Measurements from ENCODE around the gene BIN1.

Gene BIN1

DNA sequence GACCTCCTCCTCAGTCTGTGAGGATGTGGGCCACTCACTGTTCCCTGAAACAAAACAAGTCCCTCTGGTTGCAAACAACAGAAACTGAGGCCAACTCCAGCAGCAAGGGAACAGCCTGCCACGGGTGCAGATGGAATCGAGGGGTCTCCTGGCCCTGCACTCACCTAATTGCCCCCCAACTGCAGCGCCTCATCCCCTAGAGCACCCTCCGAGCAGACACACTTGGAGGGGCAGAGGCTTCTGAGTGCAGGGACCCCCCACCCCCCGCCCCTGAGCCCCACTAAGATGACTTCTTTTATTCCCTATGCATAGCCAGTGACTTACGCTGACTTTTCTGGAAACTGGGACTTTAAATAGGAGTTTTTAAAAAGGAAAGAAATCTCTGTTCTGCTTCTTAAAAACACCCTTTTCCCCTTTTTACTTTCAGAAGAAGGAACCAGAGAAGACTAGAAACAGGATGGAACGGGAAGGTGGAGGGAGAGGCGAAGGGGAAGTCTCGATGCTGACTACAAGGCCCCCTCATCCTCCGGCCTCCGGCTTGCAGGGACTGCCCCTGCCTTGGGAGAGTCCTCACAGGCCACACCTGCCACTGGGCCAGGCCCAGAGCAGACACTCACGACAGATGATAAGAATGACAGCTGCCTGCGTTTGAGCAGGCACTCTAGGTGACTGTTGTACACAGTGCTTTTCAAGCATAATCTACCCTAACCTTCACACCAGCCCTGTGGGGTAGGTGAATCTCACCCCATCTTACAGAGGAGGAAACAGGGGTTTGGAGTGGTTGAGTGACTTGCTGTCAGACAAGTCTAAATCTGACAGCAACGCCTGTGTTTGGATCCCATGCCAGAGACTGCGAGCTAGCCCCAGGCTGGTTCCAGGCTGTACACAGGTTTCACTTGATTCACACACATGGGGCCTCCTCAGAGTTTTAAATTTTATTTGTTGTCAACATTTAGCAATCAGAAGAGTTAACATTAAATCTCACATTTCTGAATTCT lies 28.2 kb upstream of the BIN1 start:
- DNase-seq (ENCODE audit: low read depth, low spot score) = no peak
- in situ Hi-C loops (cut with HindIII; ENCODE audit: low sequenced_read_pairs) = no loop called here
- TF ChIP-seq, protein P1, sequence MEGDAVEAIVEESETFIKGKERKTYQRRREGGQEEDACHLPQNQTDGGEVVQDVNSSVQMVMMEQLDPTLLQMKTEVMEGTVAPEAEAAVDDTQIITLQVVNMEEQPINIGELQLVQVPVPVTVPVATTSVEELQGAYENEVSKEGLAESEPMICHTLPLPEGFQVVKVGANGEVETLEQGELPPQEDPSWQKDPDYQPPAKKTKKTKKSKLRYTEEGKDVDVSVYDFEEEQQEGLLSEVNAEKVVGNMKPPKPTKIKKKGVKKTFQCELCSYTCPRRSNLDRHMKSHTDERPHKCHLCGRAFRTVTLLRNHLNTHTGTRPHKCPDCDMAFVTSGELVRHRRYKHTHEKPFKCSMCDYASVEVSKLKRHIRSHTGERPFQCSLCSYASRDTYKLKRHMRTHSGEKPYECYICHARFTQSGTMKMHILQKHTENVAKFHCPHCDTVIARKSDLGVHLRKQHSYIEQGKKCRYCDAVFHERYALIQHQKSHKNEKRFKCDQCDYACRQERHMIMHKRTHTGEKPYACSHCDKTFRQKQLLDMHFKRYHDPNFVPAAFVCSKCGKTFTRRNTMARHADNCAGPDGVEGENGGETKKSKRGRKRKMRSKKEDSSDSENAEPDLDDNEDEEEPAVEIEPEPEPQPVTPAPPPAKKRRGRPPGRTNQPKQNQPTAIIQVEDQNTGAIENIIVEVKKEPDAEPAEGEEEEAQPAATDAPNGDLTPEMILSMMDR (IDR thresholded peaks at IDR 0.05; ENCODE audit: low read depth, low read length) = no peak
- no peak overlapping the region for H3K4me3 ChIP-seq (ENCODE audit: low read depth, low read length)

DNA sequence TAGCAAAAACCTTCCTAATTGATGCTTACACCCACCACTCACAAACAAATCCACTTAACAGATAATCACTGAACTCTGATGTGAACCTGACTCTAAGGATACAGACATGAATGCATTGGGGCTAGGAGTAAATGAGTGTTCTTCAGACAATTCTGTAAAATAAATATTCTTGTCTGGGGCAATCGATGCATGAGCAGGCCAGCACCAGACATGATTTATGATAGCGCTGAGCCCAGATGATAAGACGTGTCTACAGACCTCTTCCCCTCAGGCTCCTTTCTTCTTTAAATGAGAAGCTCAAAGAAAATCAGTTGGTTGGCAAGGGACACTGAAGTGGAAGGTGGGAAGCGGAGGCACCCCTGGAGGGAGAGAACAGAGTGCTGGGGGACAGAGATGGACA lies 27.3 kb upstream of the BIN1 start:
- no peak overlapping the region for H3K4me3 ChIP-seq (ENCODE audit: low read depth, low read length)
- TF ChIP-seq, protein P1 (IDR thresholded peaks at IDR 0.05; ENCODE audit: low read depth, low read length) = no peak
- in situ Hi-C loops (cut with HindIII; ENCODE audit: low sequenced_read_pairs) = no loop called here
- DNase-seq (ENCODE audit: low read depth, low spot score) = no peak

DNA sequence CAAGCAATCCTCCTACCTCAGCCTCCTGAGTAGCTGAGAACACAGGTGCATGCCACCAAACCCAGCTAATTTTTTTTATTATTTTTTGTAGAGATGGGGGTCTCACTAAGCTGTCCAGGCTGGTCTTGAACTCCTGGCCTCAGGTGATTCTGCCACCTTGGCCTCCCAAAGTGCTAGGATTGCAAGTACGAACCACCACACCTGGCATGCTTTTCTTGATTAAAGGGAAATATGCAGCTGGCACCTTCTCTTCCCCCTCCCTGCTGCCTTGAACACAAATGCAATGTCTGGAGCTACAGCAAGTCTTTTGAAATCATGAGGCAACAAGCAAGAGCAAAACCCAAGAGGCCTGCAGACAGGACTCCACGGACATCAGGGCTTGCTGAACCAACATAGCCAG lies 26.8 kb upstream of the BIN1 start:
- TF ChIP-seq, protein P1 (IDR thresholded peaks at IDR 0.05; ENCODE audit: low read depth, low read length) = no peak
- no peak overlapping the region for H3K4me3 ChIP-seq (ENCODE audit: low read depth, low read length)

DNA sequence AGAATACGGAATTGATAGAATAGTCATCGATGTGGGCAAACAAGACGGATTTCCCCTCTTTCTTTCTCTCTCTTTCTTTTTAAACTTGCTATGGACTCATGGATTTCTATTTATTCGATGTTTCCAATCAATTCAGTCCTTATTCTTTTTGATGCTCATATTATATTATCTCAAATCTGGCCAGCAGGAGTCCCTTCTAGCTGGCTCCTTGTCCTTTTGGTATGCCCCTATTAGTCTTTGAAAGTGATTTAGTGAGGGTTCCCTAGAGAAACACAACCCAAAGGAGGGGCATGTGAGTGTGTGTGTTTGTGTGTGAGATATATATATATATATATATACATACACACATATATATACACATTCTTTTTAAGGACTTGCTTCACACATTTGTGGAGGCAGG lies 23.5 kb upstream of the BIN1 start:
- TF ChIP-seq, protein P1 (IDR thresholded peaks at IDR 0.05; ENCODE audit: low read depth, low read length) = no peak
- H3K4me3 ChIP-seq (ENCODE audit: low read depth, low read length) = no peak overlapping the region
- no peak for DNase-seq (ENCODE audit: low read depth, low spot score)
- in situ Hi-C loops (cut with HindIII; ENCODE audit: low sequenced_read_pairs) = no loop called here

More for the DNA sequence above, 26.8 kb upstream of the BIN1 start:
- DNase-seq (ENCODE audit: low read depth, low spot score) = no peak
- in situ Hi-C loops (cut with HindIII; ENCODE audit: low sequenced_read_pairs) = no loop called here

DNA sequence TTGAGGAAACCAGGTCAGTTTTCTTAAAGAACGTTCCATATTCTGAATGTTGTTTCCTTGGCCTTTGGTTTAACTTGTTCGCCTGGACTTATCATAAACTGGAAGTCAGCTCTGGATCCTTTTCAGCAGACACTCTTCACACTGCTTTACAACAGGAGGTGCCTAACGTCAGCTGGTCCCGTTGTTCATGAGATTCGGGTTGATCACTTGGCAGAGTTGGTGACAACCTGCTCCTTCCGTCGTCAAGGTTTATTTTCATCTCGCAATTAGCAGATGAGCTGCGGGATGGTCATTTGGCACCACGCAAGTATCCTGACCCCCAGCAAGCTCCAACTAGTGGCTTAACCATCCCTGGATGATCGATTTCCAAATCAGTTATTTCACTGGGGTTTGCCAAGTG lies 23.0 kb upstream of the BIN1 start:
- in situ Hi-C loops (cut with HindIII; ENCODE audit: low sequenced_read_pairs) = no loop called here
- no peak overlapping the region for H3K4me3 ChIP-seq (ENCODE audit: low read depth, low read length)
- DNase-seq (ENCODE audit: low read depth, low spot score) = no peak
- TF ChIP-seq, protein P1 (IDR thresholded peaks at IDR 0.05; ENCODE audit: low read depth, low read length) = no peak

DNA sequence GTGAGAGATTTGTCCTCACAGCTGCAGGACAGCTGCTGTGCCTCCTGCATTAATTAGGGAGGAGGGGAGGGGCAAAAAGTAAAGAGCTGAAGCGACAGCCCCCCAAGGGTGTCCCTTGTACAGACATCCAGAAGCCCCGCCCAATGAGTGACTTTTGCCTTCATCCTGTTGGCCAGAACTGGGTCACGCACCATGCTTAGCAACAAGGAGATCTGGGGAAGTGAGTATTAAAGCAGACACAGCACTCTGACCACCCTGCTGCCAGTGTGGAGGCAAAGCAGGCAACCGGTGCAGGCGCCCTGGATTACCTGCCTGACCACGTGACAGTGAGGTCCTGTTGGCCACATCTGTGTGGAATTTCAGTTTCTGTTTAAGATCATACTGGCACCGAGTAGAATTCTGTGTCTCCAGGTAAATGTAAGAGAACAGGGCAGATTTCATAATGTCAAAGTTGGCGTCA lies 21.5 kb upstream of the BIN1 start:
- no peak for DNase-seq (ENCODE audit: low read depth, low spot score)
- in situ Hi-C loops (cut with HindIII; ENCODE audit: low sequenced_read_pairs) = no loop called here
- H3K4me3 ChIP-seq (ENCODE audit: low read depth, low read length) = no peak overlapping the region
- TF ChIP-seq, protein P1 (IDR thresholded peaks at IDR 0.05; ENCODE audit: low read depth, low read length) = no peak

All from astrocyte of the spinal cord (primary cell).